Mesothelial cell of epicardium (in vitro differentiated cells): ENCODE data around the gene QPRT. TPM values are rescaled to one million over a fixed set of nuclear protein-coding genes. Genes with fewer than 3 reads are reported as not detected.
"Not testable (repeated sequence)": the region's sequence is repeated elsewhere in the genome, so short reads cannot be mapped to it uniquely, and the experiment has no call there.

Experiments used
- DNase-seq, 2 experiments: peaks; one replicate each; pipeline ENCODE4 v3.0.0; 2021; ENCODE audit warnings: low spot score in 2 of 2; ENCODE audit not compliant: unreplicated experiment in 2 of 2
- H3K27ac Mint-ChIP-seq: 2 replicates; pipeline ENCODE4 v1.8.0; 2021; ENCODE audit warnings: mixed read lengths
- H3K27me3 Mint-ChIP-seq: 2 replicates; pipeline ENCODE4 v1.8.0; 2021; ENCODE audit warnings: low read depth, mixed read lengths
- H3K36me3 Mint-ChIP-seq: 2 replicates; pipeline ENCODE4 v1.8.0; 2021; ENCODE audit warnings: mixed read lengths
- H3K4me1 Mint-ChIP-seq: 2 replicates; pipeline ENCODE4 v1.8.0; 2021; ENCODE audit warnings: mixed read lengths
- H3K4me3 Mint-ChIP-seq: 2 replicates; pipeline ENCODE4 v1.8.0; 2021; ENCODE audit warnings: mild to moderate bottlenecking, moderate library complexity, mixed read lengths
- H3K9me3 Mint-ChIP-seq: 2 replicates; pipeline ENCODE4 v1.8.0; 2021; ENCODE audit warnings: mixed read lengths
- total RNA-seq: library from RNA; stranded (reverse); gene quantifications from 3 replicates; pipeline ENCODE4 v1.2.1, GENCODE V29; 2021
- TF ChIP-seq, protein P1 (sequence below): fragments of 200-600 bp; sonication (generic); IDR thresholded peaks from one replicate; pipeline ENCODE4 v1.5.0; 2021; ENCODE audit warnings: antibody characterized with exemption; ENCODE audit not compliant: unreplicated experiment

Gene QPRT
- total RNA-seq, 1 donor from 2014 or later: 326 TPM

DNA sequence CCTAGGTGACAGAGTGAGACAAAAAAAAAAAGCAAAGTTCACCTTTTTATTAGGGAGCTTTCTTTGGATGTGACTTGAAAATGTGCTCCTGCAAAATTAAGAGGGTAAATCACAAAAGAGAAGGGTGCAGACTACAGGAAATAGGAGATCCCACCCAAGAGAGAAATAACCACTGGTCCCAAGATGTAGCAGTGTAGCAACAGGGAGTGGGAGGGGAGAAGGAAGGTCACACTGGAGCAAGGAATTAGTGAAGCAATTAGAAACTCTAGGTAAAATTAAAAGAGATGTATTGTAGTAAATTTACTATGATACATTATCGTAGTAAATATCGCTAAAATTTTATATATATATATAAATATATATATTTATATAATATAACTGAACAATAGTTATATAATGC lies 28.2 kb upstream of the QPRT start:
- H3K36me3 Mint-ChIP-seq: no peaks in the 10 kb centered on the region
- no peaks in the 10 kb centered on the region for H3K9me3 Mint-ChIP-seq
- TF ChIP-seq, protein P1, sequence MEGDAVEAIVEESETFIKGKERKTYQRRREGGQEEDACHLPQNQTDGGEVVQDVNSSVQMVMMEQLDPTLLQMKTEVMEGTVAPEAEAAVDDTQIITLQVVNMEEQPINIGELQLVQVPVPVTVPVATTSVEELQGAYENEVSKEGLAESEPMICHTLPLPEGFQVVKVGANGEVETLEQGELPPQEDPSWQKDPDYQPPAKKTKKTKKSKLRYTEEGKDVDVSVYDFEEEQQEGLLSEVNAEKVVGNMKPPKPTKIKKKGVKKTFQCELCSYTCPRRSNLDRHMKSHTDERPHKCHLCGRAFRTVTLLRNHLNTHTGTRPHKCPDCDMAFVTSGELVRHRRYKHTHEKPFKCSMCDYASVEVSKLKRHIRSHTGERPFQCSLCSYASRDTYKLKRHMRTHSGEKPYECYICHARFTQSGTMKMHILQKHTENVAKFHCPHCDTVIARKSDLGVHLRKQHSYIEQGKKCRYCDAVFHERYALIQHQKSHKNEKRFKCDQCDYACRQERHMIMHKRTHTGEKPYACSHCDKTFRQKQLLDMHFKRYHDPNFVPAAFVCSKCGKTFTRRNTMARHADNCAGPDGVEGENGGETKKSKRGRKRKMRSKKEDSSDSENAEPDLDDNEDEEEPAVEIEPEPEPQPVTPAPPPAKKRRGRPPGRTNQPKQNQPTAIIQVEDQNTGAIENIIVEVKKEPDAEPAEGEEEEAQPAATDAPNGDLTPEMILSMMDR: no peak
- no peak for DNase-seq
- no peak overlapping the region for H3K27ac Mint-ChIP-seq
- peaks cover 11% of the 10 kb centered on the region for H3K4me1 Mint-ChIP-seq
- H3K4me3 Mint-ChIP-seq: no peak overlapping the region
- H3K27me3 Mint-ChIP-seq: no peaks in the 10 kb centered on the region

DNA sequence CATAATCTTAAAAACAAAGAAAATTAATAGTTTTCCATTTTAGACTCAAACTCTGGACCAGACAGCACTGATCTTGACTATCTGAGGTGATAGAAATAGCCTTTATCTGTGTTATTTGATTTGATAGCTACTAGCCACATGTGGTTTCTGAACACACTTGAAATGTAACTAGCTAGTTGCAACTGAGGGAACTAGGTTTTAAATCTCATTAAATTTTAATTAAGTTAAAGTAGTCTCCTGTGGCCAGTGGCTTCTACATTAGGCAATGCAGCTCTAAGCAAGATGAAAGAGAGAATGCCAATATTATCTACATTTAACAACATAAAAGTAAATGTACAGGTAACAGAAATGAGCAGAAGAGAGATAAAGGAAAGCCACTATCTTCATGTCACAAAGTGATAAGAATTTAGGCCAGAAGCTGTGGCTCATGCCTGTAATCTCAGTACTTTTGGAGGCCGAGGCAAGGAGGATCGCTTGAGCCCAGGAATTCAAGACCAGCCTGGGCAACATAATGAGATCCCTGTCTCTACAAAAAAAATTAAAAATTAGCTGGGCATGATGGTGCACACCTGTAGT lies 27.1 kb upstream of the QPRT start:
- no peaks in the 10 kb centered on the region for H3K27me3 Mint-ChIP-seq
- H3K27ac Mint-ChIP-seq: peak overlapping the region; percentile 34
- peaks cover 11% of the 10 kb centered on the region for H3K4me1 Mint-ChIP-seq
- H3K36me3 Mint-ChIP-seq: no peaks in the 10 kb centered on the region
- no peak for DNase-seq
- H3K4me3 Mint-ChIP-seq: no peak overlapping the region
- H3K9me3 Mint-ChIP-seq: no peaks in the 10 kb centered on the region
- TF ChIP-seq, protein P1: no peak

DNA sequence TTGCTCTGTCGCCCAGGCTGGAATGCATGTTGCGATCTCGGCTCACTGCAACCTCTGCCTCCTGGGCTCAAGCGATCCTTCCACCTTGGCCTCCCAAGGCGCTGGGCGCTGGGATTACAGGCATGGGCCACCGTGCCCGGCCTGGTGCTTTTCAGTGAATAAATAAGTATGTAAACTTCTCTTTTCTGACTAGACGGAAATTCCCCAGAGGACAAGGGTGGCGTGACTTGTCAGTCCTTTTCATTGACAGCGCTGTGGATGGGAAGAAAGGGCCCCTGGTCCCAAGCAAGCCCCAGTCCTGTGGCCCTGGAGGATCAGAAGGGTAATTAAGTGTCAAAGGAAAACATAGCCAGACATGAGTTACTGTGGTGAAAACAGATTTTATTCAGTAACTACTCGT lies 25.5 kb upstream of the QPRT start:
- Mint-ChIP-seq H3K9me3 (no peaks in the 10 kb centered on the region), H3K27ac (no peak overlapping the region)
- TF ChIP-seq, protein P1: no peak

DNA sequence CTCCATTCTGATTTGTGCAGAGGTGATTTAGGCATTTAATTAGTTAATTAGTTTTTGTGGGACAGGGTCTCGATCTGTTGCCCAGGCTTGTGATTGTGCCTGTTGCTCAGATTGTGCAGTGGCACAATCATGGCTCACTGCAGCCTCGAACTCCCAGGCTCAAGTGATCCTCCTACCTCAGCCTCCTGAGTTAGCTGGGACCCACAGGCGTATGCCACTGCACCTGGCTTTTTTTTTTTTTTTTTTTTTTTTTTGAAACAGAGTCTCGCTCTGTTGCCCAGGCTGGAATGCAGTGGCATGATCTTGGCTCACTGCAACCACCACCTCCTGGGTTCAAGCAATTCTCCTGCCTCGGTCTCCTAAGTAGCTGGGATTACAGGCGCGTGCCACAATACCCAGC lies 25.1 kb upstream of the QPRT start:
- not testable (repeated sequence) for H3K4me3 Mint-ChIP-seq, DNase-seq, H3K27ac Mint-ChIP-seq, H3K9me3 Mint-ChIP-seq, H3K36me3 Mint-ChIP-seq, H3K27me3 Mint-ChIP-seq
- peaks cover 11% of the 10 kb centered on the region for H3K4me1 Mint-ChIP-seq

More for the DNA sequence above, 25.5 kb upstream of the QPRT start:
- no peaks in the 10 kb centered on the region for H3K27me3 Mint-ChIP-seq
- no peak overlapping the region for H3K4me3 Mint-ChIP-seq
- peaks cover 11% of the 10 kb centered on the region for H3K4me1 Mint-ChIP-seq
- DNase-seq: no peak
- H3K36me3 Mint-ChIP-seq: no peaks in the 10 kb centered on the region

DNA sequence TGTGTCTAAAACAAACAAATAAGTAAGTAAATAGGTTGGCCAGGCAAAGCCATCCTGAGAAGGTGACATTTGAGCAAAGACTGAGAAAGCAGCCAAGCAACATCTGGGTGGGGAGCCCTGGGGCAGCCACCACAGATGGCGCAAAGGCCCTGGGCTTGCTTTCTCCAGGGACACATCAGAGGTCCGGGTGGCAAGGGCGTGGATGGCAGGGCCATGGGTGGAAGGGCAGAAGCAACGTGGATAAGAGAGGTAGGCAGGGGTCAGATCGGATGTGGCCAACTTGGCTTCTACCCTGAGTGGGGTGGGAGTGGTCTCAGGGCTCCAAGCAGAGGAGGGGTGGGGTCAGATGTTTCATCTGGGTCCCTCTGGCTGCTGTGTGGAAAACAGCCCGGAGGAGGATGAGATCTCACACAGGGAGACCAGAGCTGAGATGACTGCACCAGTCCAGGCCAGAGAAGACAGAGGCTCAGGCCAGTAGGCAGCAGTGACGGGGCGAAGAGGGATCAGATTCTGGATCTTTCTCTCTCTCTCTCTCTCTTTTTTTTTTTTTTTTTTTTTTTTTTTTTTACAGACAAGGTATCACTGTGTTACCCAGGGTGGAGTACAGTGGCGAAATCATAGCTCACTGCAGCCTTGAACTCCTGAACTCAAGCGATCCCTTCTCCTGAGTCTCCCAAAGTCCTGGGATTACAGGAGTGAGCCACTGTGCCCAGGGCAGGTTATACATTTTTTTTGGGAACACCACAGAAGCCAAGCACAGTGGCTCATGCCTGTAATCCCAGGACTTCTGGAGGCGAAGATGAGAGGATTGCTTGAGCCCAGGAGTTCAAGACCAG lies 22.1 kb upstream of the QPRT start:
- peaks cover 3% of the 10 kb centered on the region for H3K4me1 Mint-ChIP-seq
- no peak for DNase-seq
- no peaks in the 10 kb centered on the region for H3K36me3 Mint-ChIP-seq
- TF ChIP-seq, protein P1: no peak
- H3K27ac Mint-ChIP-seq: no peak overlapping the region
- H3K9me3 Mint-ChIP-seq: no peaks in the 10 kb centered on the region
- H3K27me3 Mint-ChIP-seq: no peaks in the 10 kb centered on the region
- H3K4me3 Mint-ChIP-seq: no peak overlapping the region

DNA sequence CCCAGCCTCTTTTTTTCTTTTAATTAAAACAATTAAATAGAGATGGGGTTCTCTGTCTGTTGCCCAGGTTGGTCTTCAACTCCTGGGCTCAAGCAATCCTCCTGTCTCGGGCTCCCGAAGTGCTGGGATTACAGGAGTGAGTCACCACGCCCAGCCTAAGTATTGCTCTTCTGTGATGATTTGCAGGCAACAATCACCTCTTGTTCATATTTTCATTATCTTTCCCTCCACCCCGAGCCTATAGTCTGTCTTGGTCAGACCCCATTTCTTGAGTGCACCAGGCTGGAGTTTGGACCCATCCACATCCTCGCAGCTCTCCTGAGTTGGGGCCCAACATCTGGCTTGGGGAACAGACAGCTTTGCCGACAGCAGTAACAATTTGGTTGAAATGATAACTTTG lies 20.3 kb upstream of the QPRT start:
- Mint-ChIP-seq H3K27me3 (no peaks in the 10 kb centered on the region), H3K36me3 (no peaks in the 10 kb centered on the region), H3K27ac (no peak overlapping the region), H3K9me3 (no peaks in the 10 kb centered on the region), H3K4me3 (no peak overlapping the region), H3K4me1 (peaks cover 5% of the 10 kb centered on the region)
- DNase-seq: no peak
- TF ChIP-seq, protein P1: no peak
